BJ (cell line): Measurements from ENCODE around the gene GRAMD2A. TPM values are rescaled to one million over a fixed set of nuclear protein-coding genes. Genes with fewer than 3 reads are reported as not detected.

Source experiments
- CTCF ChIA-PET: fragments of 350-600 bp; formaldehyde crosslinking; extraction: SDS; loops from one replicate; lab custom pipeline; 2021; ENCODE audit warnings: antibody characterized with exemption, inconsistent platforms; lab: Yijun Ruan, JAX
- POLR2A ChIA-PET: fragments of 300-600 bp; sonication (Branson Sonifier 250); formaldehyde crosslinking; extraction: SDS; loops from one replicate; lab custom pipeline; 2021; ENCODE audit warnings: antibody characterized with exemption; lab: Charles Lee
- DNase-seq: peaks from one replicate; pipeline ENCODE4 v3.0.0-alpha.2; 2011; ENCODE audit warnings: low read depth
- H3K27me3 ChIP-seq: 2 replicates; pipeline ENCODE4 v1.6.0; 2011; ENCODE audit warnings: low read length; ENCODE audit not compliant: control insufficient read depth, insufficient read depth
- H3K36me3 ChIP-seq: 2 replicates; pipeline ENCODE4 v1.5.1; 2011; ENCODE audit warnings: low read length; ENCODE audit not compliant: control insufficient read depth, insufficient read depth
- H3K4me3 ChIP-seq: 2 replicates; pipeline ENCODE4 v1.5.1; 2011; ENCODE audit warnings: low read depth, mild to moderate bottlenecking, control low read depth, low read length
- CTCF ChIP-seq: IDR thresholded peaks from 2 replicates; pipeline ENCODE4 v1.5.1; 2011; ENCODE audit warnings: low read depth, mild to moderate bottlenecking, control low read depth, inconsistent platforms, low read length, moderate library complexity; ENCODE audit not compliant: insufficient read depth
- polyA plus RNA-seq: library from polyadenylated mRNA; depleted of rRNA; stranded (reverse); fragments of >200 nt; gene quantifications from 2 replicates; pipeline ENCODE4 v1.2.3, GENCODE V29; 2011; rRNA removed

GRAMD2A gene
- polyA plus RNA-seq, 1 experiment, result 0.21 TPM

DNA sequence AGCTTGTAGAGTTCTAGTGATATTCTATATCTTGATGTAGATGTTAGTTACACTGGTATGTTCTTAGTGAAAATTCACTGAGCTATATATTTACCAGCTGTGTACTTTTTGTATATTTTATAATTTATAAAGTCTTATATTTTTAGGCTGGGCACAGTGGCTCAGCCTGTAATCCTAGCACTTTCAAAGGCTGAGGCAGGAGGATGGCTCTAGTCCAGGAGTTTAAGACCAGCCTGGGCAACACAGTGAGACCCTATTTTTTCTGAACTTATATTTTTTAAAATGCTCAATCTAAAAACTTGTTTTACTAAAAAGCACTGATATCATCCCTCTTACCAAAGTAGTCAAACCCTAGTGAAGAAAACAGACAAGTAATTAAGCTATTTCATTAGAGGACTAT lies 84.8 kb downstream of the GRAMD2A start:
- Histone ChIP-seq H3K36me3 (no peaks in the 10 kb centered on the region), H3K27me3 (no peaks in the 10 kb centered on the region), H3K4me3 (no peak overlapping the region)
- ChIA-PET POLR2A (no interaction called here), CTCF (no interaction called here)
- DNase-seq, result no peak
- TF ChIP-seq CTCF, result no peak

DNA sequence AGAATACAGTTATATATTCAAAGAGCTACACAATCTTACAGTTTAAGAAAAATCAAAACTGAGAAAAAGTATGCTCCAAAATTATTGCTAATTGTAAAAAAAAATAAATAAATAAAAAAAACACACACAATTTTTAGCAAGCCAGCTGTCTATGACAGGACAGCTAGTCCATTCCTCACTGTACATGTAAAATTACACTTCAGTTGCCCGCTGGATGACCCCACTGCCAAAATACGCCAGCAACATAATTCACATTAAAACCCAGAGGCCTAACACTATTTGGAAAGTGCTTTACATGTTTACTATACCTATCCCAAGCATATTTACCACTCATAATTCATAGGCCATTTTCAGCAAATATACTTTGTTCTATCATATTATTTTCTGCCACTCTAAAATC lies 85.5 kb downstream of the GRAMD2A start:
- no peaks in the 10 kb centered on the region for H3K36me3 ChIP-seq
- H3K27me3 ChIP-seq, result no peaks in the 10 kb centered on the region
- no peak for DNase-seq
- H3K4me3 ChIP-seq, result no peak overlapping the region
- ChIA-PET POLR2A (no interaction called here), CTCF (no interaction called here)
- no peak for TF ChIP-seq CTCF

DNA sequence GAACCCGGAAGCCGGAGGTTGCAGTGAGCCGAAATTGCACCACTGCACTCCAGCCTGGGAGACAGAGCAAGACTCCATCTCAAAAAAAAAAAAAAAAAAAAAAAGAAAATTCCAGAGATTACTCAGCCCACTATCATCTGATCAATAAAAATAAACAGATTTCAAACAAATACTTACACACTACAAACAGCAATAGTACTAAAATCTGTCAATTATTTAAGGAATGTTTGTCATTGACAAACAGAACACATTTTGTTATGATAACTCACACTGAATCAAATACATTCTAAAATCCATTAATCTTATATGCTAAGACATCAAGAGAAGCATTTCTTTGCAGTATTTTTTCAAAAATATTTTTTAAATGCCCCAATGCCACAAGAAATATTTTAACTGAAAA lies 87.2 kb downstream of the GRAMD2A start:
- Histone ChIP-seq H3K27me3 (no peaks in the 10 kb centered on the region), H3K4me3 (no peak overlapping the region), H3K36me3 (no peaks in the 10 kb centered on the region)
- TF ChIP-seq CTCF, result no peak
- POLR2A ChIA-PET, result no interaction called here
- no peak for DNase-seq
- CTCF ChIA-PET, result interaction anchor here (0.6 kb wide), 1 partner anchor 16 kb away, joined by 3 read pairs; no protein-coding TSS in a partner anchor

Other genes starting within 250 kb of the GRAMD2A start
- 13.1 and 16.4 TPM in 2 replicates for gene MYO9A, start 79.6 kb downstream of the GRAMD2A start, polyA plus RNA-seq
- gene SENP8, start 79.4 kb downstream of the GRAMD2A start, polyA plus RNA-seq, result 3.1 and 6.0 TPM in 2 replicates
- gene PKM, start 33.4 kb upstream of the GRAMD2A start, polyA plus RNA-seq, result 2,101 and 2,533 TPM in 2 replicates
- gene PARP6, start 74.8 kb upstream of the GRAMD2A start, polyA plus RNA-seq, result 69.7 and 73.4 TPM in 2 replicates
- gene CELF6, start 122.4 kb upstream of the GRAMD2A start, polyA plus RNA-seq, result 0.12 and 0.16 TPM in 2 replicates
- gene HEXA, start 178.2 kb upstream of the GRAMD2A start, polyA plus RNA-seq, result 221 and 272 TPM in 2 replicates
- gene TMEM202, start 200.5 kb upstream of the GRAMD2A start, polyA plus RNA-seq, result not detected in 2 replicates